HEK293 (cell line): ENCODE data around the gene MCIDAS.

ENCODE experiments used
- CTCF ChIP-seq: fragments of 450-650 bp; formaldehyde crosslinking; IDR thresholded peaks from 2 replicates; pipeline ENCODE4 v1.5.1; 2016; ENCODE audit warnings: missing biosample characterization, missing genetic modification characterization
- GFI1B ChIP-seq: fragments of 450-650 bp; formaldehyde crosslinking; IDR thresholded peaks from 2 replicates; pipeline ENCODE4 v1.5.1; 2016; ENCODE audit warnings: missing biosample characterization, missing genetic modification characterization
- GLI4 ChIP-seq: fragments of 450-650 bp; formaldehyde crosslinking; IDR thresholded peaks from 2 replicates; pipeline ENCODE4 v1.5.1; 2016; ENCODE audit warnings: missing biosample characterization, missing genetic modification characterization
- HOXC10 ChIP-seq: sonication (generic); formaldehyde crosslinking; IDR thresholded peaks from 2 replicates; pipeline ENCODE4 v1.8.1; 2023; ENCODE audit warnings: mild to moderate bottlenecking, missing genetic modification reagents
- IKZF3 ChIP-seq: fragments of 450-650 bp; IDR thresholded peaks from 2 replicates; pipeline ENCODE4 v1.5.0; 2018; ENCODE audit warnings: missing biosample characterization, mild to moderate bottlenecking, missing genetic modification characterization, moderate library complexity
- MEIS1 ChIP-seq: sonication (generic); formaldehyde crosslinking; IDR thresholded peaks from 2 replicates; pipeline ENCODE4 v1.8.1; 2022; ENCODE audit warnings: missing genetic modification reagents, mild to moderate bottlenecking, borderline replicate concordance
- OSR2 ChIP-seq: fragments of 450-650 bp; formaldehyde crosslinking; IDR thresholded peaks from 2 replicates; pipeline ENCODE4 v1.5.1; 2016; ENCODE audit warnings: missing biosample characterization, missing genetic modification characterization
- OVOL3 ChIP-seq: fragments of 450-650 bp; formaldehyde crosslinking; IDR thresholded peaks from 2 replicates; pipeline ENCODE4 v1.5.1; 2016; ENCODE audit warnings: missing biosample characterization, missing genetic modification characterization
- SCRT1 ChIP-seq: fragments of 450-650 bp; formaldehyde crosslinking; IDR thresholded peaks from 2 replicates; pipeline ENCODE4 v1.5.1; 2016; ENCODE audit warnings: missing biosample characterization, missing genetic modification characterization, borderline replicate concordance
- SCRT2 ChIP-seq: fragments of 450-650 bp; formaldehyde crosslinking; IDR thresholded peaks from 2 replicates; pipeline ENCODE4 v1.5.1; 2016; ENCODE audit warnings: missing biosample characterization, missing genetic modification characterization
- ZBTB17 ChIP-seq: fragments of 450-650 bp; formaldehyde crosslinking; IDR thresholded peaks from 2 replicates; pipeline ENCODE4 v1.5.1; 2016; ENCODE audit warnings: missing biosample characterization, missing genetic modification characterization
- ZBTB20 ChIP-seq: fragments of 450-650 bp; formaldehyde crosslinking; IDR thresholded peaks from 2 replicates; pipeline ENCODE4 v1.5.1; 2016; ENCODE audit warnings: missing biosample characterization, missing genetic modification characterization
- ZFP37 ChIP-seq: fragments of 450-650 bp; formaldehyde crosslinking; IDR thresholded peaks from 2 replicates; pipeline ENCODE4 v1.5.1; 2016; ENCODE audit warnings: missing biosample characterization, missing genetic modification characterization
- ZNF146 ChIP-seq: fragments of 450-650 bp; formaldehyde crosslinking; IDR thresholded peaks from 2 replicates; pipeline ENCODE4 v1.5.1; 2016; ENCODE audit warnings: missing biosample characterization, missing genetic modification characterization
- ZNF223 ChIP-seq: fragments of 450-650 bp; formaldehyde crosslinking; IDR thresholded peaks from 2 replicates; pipeline ENCODE4 v1.5.1; 2016; ENCODE audit warnings: missing biosample characterization, missing genetic modification characterization
- ZNF239 ChIP-seq: fragments of 450-650 bp; formaldehyde crosslinking; IDR thresholded peaks from 2 replicates; pipeline ENCODE4 v1.5.1; 2016; ENCODE audit warnings: missing biosample characterization, missing genetic modification characterization
- ZNF274 ChIP-seq, 2 experiments: fragments of 200-500 bp in 1 of 2; fragments of 450-650 bp in 1 of 2; sonication (Bioruptor generic) in 1 of 2; formaldehyde crosslinking in 1 of 2; IDR thresholded peaks; 2 replicates each; pipeline versions ENCODE4 v1.5.1 to v1.6.1; 2014 to 2016; ENCODE audit warnings: borderline replicate concordance in 1 of 2, inconsistent platforms in 1 of 2, low read length in 1 of 2, missing biosample characterization in 1 of 2, missing genetic modification characterization in 1 of 2
- ZNF350 ChIP-seq: fragments of 450-650 bp; formaldehyde crosslinking; IDR thresholded peaks from 2 replicates; pipeline ENCODE4 v1.5.0; 2017; ENCODE audit warnings: missing biosample characterization, mild to moderate bottlenecking, missing genetic modification characterization
- ZNF391 ChIP-seq: fragments of 450-650 bp; formaldehyde crosslinking; IDR thresholded peaks from 2 replicates; pipeline ENCODE4 v1.5.1; 2016; ENCODE audit warnings: low read depth, missing biosample characterization, missing genetic modification characterization, borderline replicate concordance
- ZNF394 ChIP-seq: fragments of 450-650 bp; formaldehyde crosslinking; IDR thresholded peaks from 2 replicates; pipeline ENCODE4 v1.5.1; 2016; ENCODE audit warnings: missing biosample characterization, missing genetic modification characterization, mild to moderate bottlenecking, moderate library complexity, borderline replicate concordance
- ZNF529 ChIP-seq: fragments of 450-650 bp; formaldehyde crosslinking; IDR thresholded peaks from 2 replicates; pipeline ENCODE4 v1.5.1; 2017; ENCODE audit warnings: missing genetic modification characterization, missing biosample characterization; ENCODE audit not compliant: insufficient replicate concordance
- ZNF600 ChIP-seq: fragments of 450-650 bp; formaldehyde crosslinking; IDR thresholded peaks from 2 replicates; pipeline ENCODE4 v1.5.1; 2016; ENCODE audit warnings: missing biosample characterization, missing genetic modification characterization
- ZNF692 ChIP-seq: fragments of 450-650 bp; formaldehyde crosslinking; IDR thresholded peaks from 2 replicates; pipeline ENCODE4 v1.5.1; 2016; ENCODE audit warnings: missing biosample characterization, missing genetic modification characterization
- TF ChIP-seq, protein P1 (sequence below): fragments of 450-650 bp; formaldehyde crosslinking; IDR thresholded peaks from 2 replicates; pipeline ENCODE4 v1.5.1; 2016; ENCODE audit warnings: missing biosample characterization, missing genetic modification characterization
- TF ChIP-seq, protein P2 (sequence below): fragments of 450-650 bp; formaldehyde crosslinking; IDR thresholded peaks from 2 replicates; pipeline ENCODE4 v1.5.1; 2016; ENCODE audit warnings: missing biosample characterization, missing genetic modification characterization
- TF ChIP-seq, protein P3 (sequence below): fragments of 450-650 bp; formaldehyde crosslinking; conservative IDR thresholded peaks from 2 replicates; pipeline ENCODE4 v1.5.1; 2016; ENCODE audit warnings: low read depth, missing biosample characterization, missing genetic modification characterization

The MCIDAS gene

DNA sequence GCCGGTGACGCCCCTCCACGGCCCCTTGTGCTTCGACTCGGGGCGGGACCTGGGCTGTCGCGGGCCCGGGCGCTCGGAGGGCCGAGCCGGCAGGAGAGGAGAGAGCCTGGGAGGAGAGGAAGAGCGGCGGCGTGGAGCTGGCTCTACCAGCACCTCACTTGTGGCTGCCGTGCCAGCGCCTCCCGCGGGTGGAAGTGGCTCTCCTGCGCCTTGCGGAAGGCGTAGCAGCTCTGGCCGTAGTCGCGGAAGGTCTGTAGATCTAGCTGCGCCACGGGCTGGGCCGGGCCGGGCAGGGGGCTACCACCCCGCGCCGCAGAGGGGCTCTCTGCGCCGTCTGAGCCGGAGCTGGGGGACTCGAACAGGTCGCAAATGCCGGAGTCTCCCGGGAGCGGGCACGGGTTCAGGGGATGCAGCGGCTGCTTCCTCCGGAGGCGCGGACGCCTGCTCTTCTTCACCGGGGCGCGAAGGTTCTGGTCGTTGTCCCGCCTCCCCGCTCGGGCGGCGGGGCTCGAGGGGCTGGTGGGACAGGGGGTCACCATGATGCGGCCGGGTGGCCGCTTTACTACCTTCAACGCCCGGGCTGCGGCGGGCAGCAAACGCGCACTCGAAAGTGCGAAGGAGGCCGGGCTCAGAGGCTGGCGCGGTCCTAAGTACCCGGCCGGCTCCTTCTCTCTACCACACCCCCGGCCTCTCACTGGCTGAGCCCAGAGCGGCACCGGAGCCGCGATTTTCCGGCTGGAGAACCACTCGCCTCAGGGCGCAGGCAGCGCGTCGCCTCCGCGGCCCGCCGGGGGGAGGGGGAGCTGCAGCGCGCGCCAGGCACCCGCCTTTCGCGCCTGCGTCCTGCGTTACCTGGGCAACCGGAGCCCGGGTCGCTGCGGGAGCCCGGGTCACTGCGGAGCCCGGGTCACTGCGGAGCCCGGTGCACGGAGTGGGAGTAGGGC lies 6.1 kb upstream of the MCIDAS start, which contains the start of gene CCNO (continued):
- TF ChIP-seq ZNF692 (tag by site-specific recombination), result no peak
- peak; percentile 77 for TF ChIP-seq CTCF
- TF ChIP-seq ZNF146 (tag by site-specific recombination), result no peak
- peak; percentile 28; the same call in 1 of the 2 replicates for TF ChIP-seq ZFP37 (tag by site-specific recombination)
- TF ChIP-seq, protein P1, sequence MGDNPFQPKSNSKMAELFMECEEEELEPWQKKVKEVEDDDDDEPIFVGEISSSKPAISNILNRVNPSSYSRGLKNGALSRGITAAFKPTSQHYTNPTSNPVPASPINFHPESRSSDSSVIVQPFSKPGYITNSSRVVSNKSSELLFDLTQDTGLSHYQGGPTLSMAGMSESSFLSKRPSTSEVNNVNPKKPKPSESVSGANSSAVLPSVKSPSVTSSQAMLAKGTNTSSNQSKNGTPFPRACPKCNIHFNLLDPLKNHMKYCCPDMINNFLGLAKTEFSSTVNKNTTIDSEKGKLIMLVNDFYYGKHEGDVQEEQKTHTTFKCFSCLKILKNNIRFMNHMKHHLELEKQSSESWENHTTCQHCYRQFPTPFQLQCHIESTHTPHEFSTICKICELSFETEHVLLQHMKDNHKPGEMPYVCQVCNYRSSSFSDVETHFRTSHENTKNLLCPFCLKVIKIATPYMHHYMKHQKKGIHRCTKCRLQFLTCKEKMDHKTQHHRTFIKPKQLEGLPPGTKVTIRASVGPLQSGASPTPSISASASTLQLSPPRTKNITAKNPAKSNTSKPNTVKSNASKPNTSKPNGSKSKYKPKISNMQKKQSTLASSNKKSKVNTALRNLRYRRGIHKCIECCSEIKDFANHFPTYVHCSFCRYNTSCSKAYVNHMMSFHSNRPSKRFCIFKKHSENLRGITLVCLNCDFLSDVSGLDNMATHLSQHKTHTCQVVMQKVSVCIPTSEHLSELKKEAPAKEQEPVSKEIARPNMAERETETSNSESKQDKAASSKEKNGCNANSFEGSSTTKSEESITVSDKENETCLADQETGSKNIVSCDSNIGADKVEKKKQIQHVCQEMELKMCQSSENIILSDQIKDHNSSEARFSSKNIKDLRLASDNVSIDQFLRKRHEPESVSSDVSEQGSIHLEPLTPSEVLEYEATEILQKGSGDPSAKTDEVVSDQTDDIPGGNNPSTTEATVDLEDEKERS (tag by site-specific recombination), result no peak
- TF ChIP-seq SCRT2 (tag by site-specific recombination), result peak; percentile 84
- TF ChIP-seq MEIS1 (CRISPR knock-in tag), result no peak
- TF ChIP-seq IKZF3 (tag by site-specific recombination), result peak; percentile 92
- TF ChIP-seq, protein P2, sequence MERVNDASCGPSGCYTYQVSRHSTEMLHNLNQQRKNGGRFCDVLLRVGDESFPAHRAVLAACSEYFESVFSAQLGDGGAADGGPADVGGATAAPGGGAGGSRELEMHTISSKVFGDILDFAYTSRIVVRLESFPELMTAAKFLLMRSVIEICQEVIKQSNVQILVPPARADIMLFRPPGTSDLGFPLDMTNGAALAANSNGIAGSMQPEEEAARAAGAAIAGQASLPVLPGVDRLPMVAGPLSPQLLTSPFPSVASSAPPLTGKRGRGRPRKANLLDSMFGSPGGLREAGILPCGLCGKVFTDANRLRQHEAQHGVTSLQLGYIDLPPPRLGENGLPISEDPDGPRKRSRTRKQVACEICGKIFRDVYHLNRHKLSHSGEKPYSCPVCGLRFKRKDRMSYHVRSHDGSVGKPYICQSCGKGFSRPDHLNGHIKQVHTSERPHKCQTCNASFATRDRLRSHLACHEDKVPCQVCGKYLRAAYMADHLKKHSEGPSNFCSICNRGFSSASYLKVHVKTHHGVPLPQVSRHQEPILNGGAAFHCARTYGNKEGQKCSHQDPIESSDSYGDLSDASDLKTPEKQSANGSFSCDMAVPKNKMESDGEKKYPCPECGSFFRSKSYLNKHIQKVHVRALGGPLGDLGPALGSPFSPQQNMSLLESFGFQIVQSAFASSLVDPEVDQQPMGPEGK (tag by site-specific recombination), result peak; percentile 80
- peak; percentile 78 for TF ChIP-seq ZBTB17 (tag by site-specific recombination)
- no peak for TF ChIP-seq HOXC10 (CRISPR knock-in tag)
- TF ChIP-seq ZNF223, result 0 out of 2 replicates have a peak, but pooled peaks have one; percentile 32
- 0 out of 2 replicates have a peak, but pooled peaks have one; percentile 37 for TF ChIP-seq SCRT1 (tag by site-specific recombination)
- no peak for TF ChIP-seq ZNF350 (tag by site-specific recombination)
- TF ChIP-seq ZNF391 (tag by site-specific recombination), result 0 out of 2 replicates have a peak, but pooled peaks have one; percentile 34
- peak; percentile 86 for TF ChIP-seq ZBTB20 (tag by site-specific recombination)
- 0 out of 2 replicates have a peak, but pooled peaks have one; percentile 16 for TF ChIP-seq ZNF394 (tag by site-specific recombination)
- TF ChIP-seq GFI1B, result no peak
- TF ChIP-seq GLI4, result 0 out of 2 replicates have a peak, but pooled peaks have one; percentile 37
- TF ChIP-seq OSR2 (tag by site-specific recombination), result peak; percentile 32; the same call in 1 of the 2 replicates
- no peak for TF ChIP-seq ZNF600 (tag by site-specific recombination)
- TF ChIP-seq ZNF239 (tag by site-specific recombination), result no peak
- no peak for TF ChIP-seq ZNF274 (IDR thresholded peaks at IDR 0.05; ENCODE audit: low read length)
- TF ChIP-seq ZNF274 (tag by site-specific recombination; IDR thresholded peaks at IDR 0.05; ENCODE audit: borderline replicate concordance), result no peak
- TF ChIP-seq ZNF529, result no peak
- peak; percentile 31; the same call in 1 of the 2 replicates for TF ChIP-seq OVOL3 (tag by site-specific recombination)
- TF ChIP-seq, protein P3, sequence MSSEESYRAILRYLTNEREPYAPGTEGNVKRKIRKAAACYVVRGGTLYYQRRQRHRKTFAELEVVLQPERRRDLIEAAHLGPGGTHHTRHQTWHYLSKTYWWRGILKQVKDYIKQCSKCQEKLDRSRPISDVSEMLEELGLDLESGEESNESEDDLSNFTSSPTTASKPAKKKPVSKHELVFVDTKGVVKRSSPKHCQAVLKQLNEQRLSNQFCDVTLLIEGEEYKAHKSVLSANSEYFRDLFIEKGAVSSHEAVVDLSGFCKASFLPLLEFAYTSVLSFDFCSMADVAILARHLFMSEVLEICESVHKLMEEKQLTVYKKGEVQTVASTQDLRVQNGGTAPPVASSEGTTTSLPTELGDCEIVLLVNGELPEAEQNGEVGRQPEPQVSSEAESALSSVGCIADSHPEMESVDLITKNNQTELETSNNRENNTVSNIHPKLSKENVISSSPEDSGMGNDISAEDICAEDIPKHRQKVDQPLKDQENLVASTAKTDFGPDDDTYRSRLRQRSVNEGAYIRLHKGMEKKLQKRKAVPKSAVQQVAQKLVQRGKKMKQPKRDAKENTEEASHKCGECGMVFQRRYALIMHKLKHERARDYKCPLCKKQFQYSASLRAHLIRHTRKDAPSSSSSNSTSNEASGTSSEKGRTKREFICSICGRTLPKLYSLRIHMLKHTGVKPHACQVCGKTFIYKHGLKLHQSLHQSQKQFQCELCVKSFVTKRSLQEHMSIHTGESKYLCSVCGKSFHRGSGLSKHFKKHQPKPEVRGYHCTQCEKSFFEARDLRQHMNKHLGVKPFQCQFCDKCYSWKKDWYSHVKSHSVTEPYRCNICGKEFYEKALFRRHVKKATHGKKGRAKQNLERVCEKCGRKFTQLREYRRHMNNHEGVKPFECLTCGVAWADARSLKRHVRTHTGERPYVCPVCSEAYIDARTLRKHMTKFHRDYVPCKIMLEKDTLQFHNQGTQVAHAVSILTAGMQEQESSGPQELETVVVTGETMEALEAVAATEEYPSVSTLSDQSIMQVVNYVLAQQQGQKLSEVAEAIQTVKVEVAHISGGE (tag by site-specific recombination), result peak; percentile 85
